ENCODE measurements around the gene TIMMDC1.

DNA sequence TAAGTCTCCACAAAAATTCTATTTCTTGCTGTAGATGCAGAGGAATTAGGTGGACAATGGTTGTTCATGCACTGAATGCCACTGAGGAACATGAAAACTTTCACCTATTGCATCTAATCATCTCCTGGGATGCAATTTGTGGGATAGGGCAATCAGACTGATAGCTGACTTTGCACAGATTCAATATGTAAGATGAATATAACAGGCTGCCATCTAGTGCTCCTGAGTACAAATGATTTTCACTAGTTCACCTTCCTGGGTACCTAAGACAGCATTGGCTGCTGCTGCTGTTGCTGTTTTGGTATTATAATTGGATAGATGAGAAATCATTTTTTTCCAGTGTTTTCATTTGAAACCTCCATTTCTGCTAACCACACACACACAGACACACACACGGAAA lies 19.7 kb downstream of the TIMMDC1 start:
- TF ChIP-seq, protein P1, sequence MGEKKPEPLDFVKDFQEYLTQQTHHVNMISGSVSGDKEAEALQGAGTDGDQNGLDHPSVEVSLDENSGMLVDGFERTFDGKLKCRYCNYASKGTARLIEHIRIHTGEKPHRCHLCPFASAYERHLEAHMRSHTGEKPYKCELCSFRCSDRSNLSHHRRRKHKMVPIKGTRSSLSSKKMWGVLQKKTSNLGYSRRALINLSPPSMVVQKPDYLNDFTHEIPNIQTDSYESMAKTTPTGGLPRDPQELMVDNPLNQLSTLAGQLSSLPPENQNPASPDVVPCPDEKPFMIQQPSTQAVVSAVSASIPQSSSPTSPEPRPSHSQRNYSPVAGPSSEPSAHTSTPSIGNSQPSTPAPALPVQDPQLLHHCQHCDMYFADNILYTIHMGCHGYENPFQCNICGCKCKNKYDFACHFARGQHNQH (CRISPR knock-in tag; IDR thresholded peaks at IDR 0.05): no peak
- TF ChIP-seq ZNF724P (CRISPR knock-in tag; IDR thresholded peaks at IDR 0.05; ENCODE audit: borderline replicate concordance) (no peak), TAF15 (IDR thresholded peaks at IDR 0.05; ENCODE audit: low read depth, low read length, poor library complexity, severe bottlenecking) (no peak), ZNF83 (CRISPR knock-in tag; IDR thresholded peaks at IDR 0.05; ENCODE audit: borderline replicate concordance) (no peak), ARNT (IDR thresholded peaks at IDR 0.05) (no peak)
- TF ChIP-seq, protein P2, sequence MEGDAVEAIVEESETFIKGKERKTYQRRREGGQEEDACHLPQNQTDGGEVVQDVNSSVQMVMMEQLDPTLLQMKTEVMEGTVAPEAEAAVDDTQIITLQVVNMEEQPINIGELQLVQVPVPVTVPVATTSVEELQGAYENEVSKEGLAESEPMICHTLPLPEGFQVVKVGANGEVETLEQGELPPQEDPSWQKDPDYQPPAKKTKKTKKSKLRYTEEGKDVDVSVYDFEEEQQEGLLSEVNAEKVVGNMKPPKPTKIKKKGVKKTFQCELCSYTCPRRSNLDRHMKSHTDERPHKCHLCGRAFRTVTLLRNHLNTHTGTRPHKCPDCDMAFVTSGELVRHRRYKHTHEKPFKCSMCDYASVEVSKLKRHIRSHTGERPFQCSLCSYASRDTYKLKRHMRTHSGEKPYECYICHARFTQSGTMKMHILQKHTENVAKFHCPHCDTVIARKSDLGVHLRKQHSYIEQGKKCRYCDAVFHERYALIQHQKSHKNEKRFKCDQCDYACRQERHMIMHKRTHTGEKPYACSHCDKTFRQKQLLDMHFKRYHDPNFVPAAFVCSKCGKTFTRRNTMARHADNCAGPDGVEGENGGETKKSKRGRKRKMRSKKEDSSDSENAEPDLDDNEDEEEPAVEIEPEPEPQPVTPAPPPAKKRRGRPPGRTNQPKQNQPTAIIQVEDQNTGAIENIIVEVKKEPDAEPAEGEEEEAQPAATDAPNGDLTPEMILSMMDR (CRISPR knock-in tag; IDR thresholded peaks at IDR 0.05): no peak

Data from HepG2 (cell line).